HEK293 (cell line): ENCODE results near the gene DENND5A.
A peak's percentile ranks its signal among the peaks of the same experiment; 100 is the strongest.

Source experiments
- CTCF ChIA-PET: fragments of 350-600 bp; formaldehyde crosslinking; extraction: SDS; loops from one replicate; lab custom pipeline; 2021; ENCODE audit warnings: antibody characterized with exemption; lab: Yijun Ruan, JAX
- POLR2A ChIA-PET: fragments of 300-600 bp; formaldehyde crosslinking; extraction: SDS; loops from one replicate; lab custom pipeline; 2020; ENCODE audit warnings: antibody characterized with exemption, inconsistent platforms; lab: Yijun Ruan, JAX
- H3K27ac ChIP-seq: fragments of 200-500 bp; sonication (Bioruptor generic); 2 replicates; pipeline ENCODE4 v1.5.1; 2014; ENCODE audit warnings: low read depth, low read length, control low read depth, inconsistent platforms; ENCODE audit errors: extremely low read depth
- H3K36me3 ChIP-seq, 2 experiments: fragments of 200-500 bp in 1 of 2; sonication (Bioruptor generic) in 1 of 2; 1 replicate in 1 of 2; 2 replicates in 1 of 2; pipeline ENCODE4 v1.5.1; 2014 to 2017; ENCODE audit warnings: inconsistent platforms in 2 of 2, low read length in 2 of 2; ENCODE audit not compliant: control insufficient read depth in 2 of 2, insufficient read depth in 1 of 2
- H3K4me1 ChIP-seq: fragments of 200-500 bp; sonication (Bioruptor generic); 2 replicates; pipeline ENCODE4 v1.5.1; 2014; ENCODE audit warnings: mild to moderate bottlenecking, low read length, inconsistent platforms; ENCODE audit not compliant: control insufficient read depth, insufficient read depth
- H3K4me3 ChIP-seq: 2 replicates; pipeline ENCODE4 v1.5.1; 2011; ENCODE audit warnings: low read depth, mild to moderate bottlenecking, control low read depth, low read length, moderate library complexity
- H3K9me3 ChIP-seq: fragments of 200-500 bp; sonication (Bioruptor generic); 2 replicates; pipeline ENCODE4 v1.5.1; 2014; ENCODE audit warnings: low read depth, low read length, inconsistent platforms; ENCODE audit not compliant: control insufficient read depth, insufficient read depth
- BCL11B ChIP-seq: fragments of 450-650 bp; formaldehyde crosslinking; IDR thresholded peaks from 2 replicates; pipeline ENCODE4 v1.5.1; 2016; ENCODE audit warnings: low read depth, missing biosample characterization, missing genetic modification characterization
- HIC1 ChIP-seq: fragments of 450-650 bp; formaldehyde crosslinking; IDR thresholded peaks from 2 replicates; pipeline ENCODE4 v1.5.1; 2016; ENCODE audit warnings: missing biosample characterization, missing genetic modification characterization
- HOXC10 ChIP-seq: sonication (generic); formaldehyde crosslinking; IDR thresholded peaks from 2 replicates; pipeline ENCODE4 v1.8.1; 2023; ENCODE audit warnings: mild to moderate bottlenecking, missing genetic modification reagents
- MYNN ChIP-seq: fragments of 450-650 bp; formaldehyde crosslinking; IDR thresholded peaks from 2 replicates; pipeline ENCODE4 v1.5.1; 2016; ENCODE audit warnings: missing biosample characterization, missing genetic modification characterization, borderline replicate concordance
- OVOL3 ChIP-seq: fragments of 450-650 bp; formaldehyde crosslinking; IDR thresholded peaks from 2 replicates; pipeline ENCODE4 v1.5.1; 2016; ENCODE audit warnings: missing biosample characterization, missing genetic modification characterization
- SP3 ChIP-seq: fragments of 450-650 bp; formaldehyde crosslinking; IDR thresholded peaks from 2 replicates; pipeline ENCODE4 v1.5.1; 2016; ENCODE audit warnings: missing biosample characterization, missing genetic modification characterization
- ZBTB11 ChIP-seq: fragments of 450-650 bp; formaldehyde crosslinking; conservative IDR thresholded peaks from 2 replicates; pipeline ENCODE4 v1.5.1; 2016; ENCODE audit warnings: low read depth, missing biosample characterization, missing genetic modification characterization
- ZNF112 ChIP-seq: fragments of 450-650 bp; formaldehyde crosslinking; IDR thresholded peaks from 2 replicates; pipeline ENCODE4 v1.5.0; 2017; ENCODE audit warnings: missing biosample characterization, missing genetic modification characterization
- ZNF121 ChIP-seq: fragments of 450-650 bp; formaldehyde crosslinking; IDR thresholded peaks from 2 replicates; pipeline ENCODE4 v1.5.1; 2016; ENCODE audit warnings: missing biosample characterization, missing genetic modification characterization
- ZNF157 ChIP-seq: fragments of 450-650 bp; formaldehyde crosslinking; IDR thresholded peaks from 2 replicates; pipeline ENCODE4 v1.5.1; 2016; ENCODE audit warnings: missing biosample characterization, missing genetic modification characterization
- ZNF2 ChIP-seq: fragments of 450-650 bp; formaldehyde crosslinking; IDR thresholded peaks from 2 replicates; pipeline ENCODE4 v1.5.1; 2016; ENCODE audit warnings: missing biosample characterization, missing genetic modification characterization
- ZNF274 ChIP-seq, 2 experiments: fragments of 200-500 bp in 1 of 2; fragments of 450-650 bp in 1 of 2; sonication (Bioruptor generic) in 1 of 2; formaldehyde crosslinking in 1 of 2; IDR thresholded peaks; 2 replicates each; pipeline versions ENCODE4 v1.5.1 to v1.6.1; 2014 to 2016; ENCODE audit warnings: borderline replicate concordance in 1 of 2, inconsistent platforms in 1 of 2, low read length in 1 of 2, missing biosample characterization in 1 of 2, missing genetic modification characterization in 1 of 2
- ZNF391 ChIP-seq: fragments of 450-650 bp; formaldehyde crosslinking; IDR thresholded peaks from 2 replicates; pipeline ENCODE4 v1.5.1; 2016; ENCODE audit warnings: low read depth, missing biosample characterization, missing genetic modification characterization, borderline replicate concordance
- ZNF404 ChIP-seq: fragments of 450-650 bp; formaldehyde crosslinking; IDR thresholded peaks from 2 replicates; pipeline ENCODE4 v1.5.1; 2017; ENCODE audit warnings: missing biosample characterization, missing genetic modification characterization
- ZNF423 ChIP-seq: fragments of 450-650 bp; formaldehyde crosslinking; IDR thresholded peaks from 2 replicates; pipeline ENCODE4 v1.5.1; 2016; ENCODE audit warnings: missing biosample characterization, missing genetic modification characterization
- ZNF501 ChIP-seq: fragments of 450-650 bp; formaldehyde crosslinking; IDR thresholded peaks from 2 replicates; pipeline ENCODE4 v1.5.1; 2016; ENCODE audit warnings: missing biosample characterization, missing genetic modification characterization
- ZNF513 ChIP-seq: fragments of 450-650 bp; IDR thresholded peaks from 2 replicates; pipeline ENCODE4 v1.5.1; 2018; ENCODE audit warnings: missing biosample characterization, missing genetic modification characterization
- ZNF548 ChIP-seq: fragments of 450-650 bp; formaldehyde crosslinking; IDR thresholded peaks from 2 replicates; pipeline ENCODE4 v1.5.1; 2016; ENCODE audit warnings: missing biosample characterization, missing genetic modification characterization
- ZNF571 ChIP-seq: fragments of 450-650 bp; formaldehyde crosslinking; IDR thresholded peaks from 2 replicates; pipeline ENCODE4 v1.5.0; 2017; ENCODE audit warnings: missing biosample characterization, missing genetic modification characterization
- ZNF660 ChIP-seq: fragments of 450-650 bp; IDR thresholded peaks from 2 replicates; pipeline ENCODE4 v1.5.1; 2018; ENCODE audit warnings: missing biosample characterization, mild to moderate bottlenecking, missing genetic modification characterization
- ZNF837 ChIP-seq: fragments of 450-650 bp; formaldehyde crosslinking; IDR thresholded peaks from 2 replicates; pipeline ENCODE4 v1.5.1; 2016; ENCODE audit warnings: missing biosample characterization, missing genetic modification characterization
- ZNF843 ChIP-seq: fragments of 450-650 bp; formaldehyde crosslinking; IDR thresholded peaks from 2 replicates; pipeline ENCODE4 v1.5.1; 2016; ENCODE audit warnings: missing biosample characterization, missing genetic modification characterization

DENND5A gene

GRCh38 chr11:9228091-9228490 is 37.1 kb downstream of the DENND5A start:
- Histone ChIP-seq H3K4me3 (no peak overlapping the region), H3K4me1 (peaks cover 8% of the 10 kb centered on the region), H3K27ac (no peak overlapping the region), H3K9me3 (no peaks in the 10 kb centered on the region), H3K36me3 (no peaks in the 10 kb centered on the region)
- CTCF ChIA-PET, result interaction anchor here (0.7 kb wide), 1 partner anchor 102 kb away, joined by 3 read pairs; no protein-coding TSS in a partner anchor
- TF ChIP-seq ZBTB11 (tag by site-specific recombination) (no peak), ZNF843 (tag by site-specific recombination) (no peak), ZNF571 (no peak), ZNF2 (no peak), ZNF513 (tag by site-specific recombination) (no peak), ZNF274 (IDR thresholded peaks at IDR 0.05; ENCODE audit: low read length) (no peak), ZNF274 (tag by site-specific recombination; IDR thresholded peaks at IDR 0.05; ENCODE audit: borderline replicate concordance) (no peak), ZNF404 (tag by site-specific recombination) (no peak), HIC1 (no peak), MYNN (tag by site-specific recombination) (no peak), ZNF837 (tag by site-specific recombination) (no peak), ZNF501 (tag by site-specific recombination) (no peak), HOXC10 (CRISPR knock-in tag) (no peak), ZNF423 (no peak), SP3 (no peak), ZNF157 (tag by site-specific recombination) (no peak), BCL11B (tag by site-specific recombination) (no peak), ZNF660 (tag by site-specific recombination) (no peak)
- POLR2A ChIA-PET, result interaction anchor here (0.6 kb wide), 1 partner anchor 139 kb away, joined by 3 read pairs; no protein-coding TSS in a partner anchor

- H3K9me3 ChIP-seq, result no peaks in the 10 kb centered on the region
- ChIA-PET POLR2A (interaction anchor here (0.6 kb wide), 1 partner anchor 89 kb away, joined by 3 read pairs; no protein-coding TSS in a partner anchor), CTCF (interaction anchor here (0.8 to 1.1 kb wide), 3 partner anchors 15 to 81 kb away, joined by 3 to 5 read pairs (median 3); no protein-coding TSS in a partner anchor)
- peaks cover 6% of the 10 kb centered on the region; the same call in 1 of the 2 replicates for H3K4me1 ChIP-seq
- H3K36me3 ChIP-seq, result no peaks in the 10 kb centered on the region
- no peak overlapping the region for H3K27ac ChIP-seq
- no peak overlapping the region for H3K4me3 ChIP-seq
- TF ChIP-seq ZNF548 (tag by site-specific recombination), result no peak
- TF ChIP-seq ZNF121 (tag by site-specific recombination), result peak; percentile 79
- no peak for TF ChIP-seq OVOL3 (tag by site-specific recombination)
- TF ChIP-seq ZNF513 (tag by site-specific recombination), result peak; percentile 88
- no peak for TF ChIP-seq ZNF837 (tag by site-specific recombination)
- no peak for TF ChIP-seq ZNF391 (tag by site-specific recombination)
- TF ChIP-seq ZNF112, result no peak
- TF ChIP-seq, all 188 proteins: peak for 2
Measured at GRCh38 chr11:9225748-9226298, 39.3 kb downstream of the DENND5A start.
